CD14-positive monocyte (primary cell): ENCODE data around the gene MED20. TPM values are rescaled to one million over a fixed set of nuclear protein-coding genes. Genes with fewer than 3 reads are reported as not detected.

Source experiments
- DNase-seq, 3 donors: peaks; one replicate each; pipeline ENCODE4 v3.0.0-alpha.2; 2011 to 2022
- H2AFZ ChIP-seq: 2 replicates; pipeline ENCODE4 v1.6.0; 2012; ENCODE audit warnings: mild to moderate bottlenecking, low read depth, low read length, inconsistent platforms; ENCODE audit not compliant: insufficient read depth, poor library complexity, severe bottlenecking
- H3K27ac ChIP-seq, 2 donors: 1 replicate in 1 of 2; 2 replicates in 1 of 2; pipeline ENCODE4 v1.5.1; 2012 to 2013; ENCODE audit warnings: low read length in 2 of 2, control low read depth in 1 of 2, inconsistent platforms in 1 of 2, low read depth in 1 of 2, mild to moderate bottlenecking in 1 of 2
- H3K27me3 ChIP-seq, 2 donors: one replicate each; pipeline versions ENCODE4 v1.6.0 to v1.6.1; 2011 to 2013; ENCODE audit warnings: low read length in 2 of 2; ENCODE audit not compliant: control insufficient read depth in 2 of 2, insufficient read depth in 2 of 2
- H3K36me3 ChIP-seq, 2 donors: replicated peaks in 1 of 2; 1 replicate in 1 of 2; 2 replicates in 1 of 2; pipeline versions ENCODE4 v1.5.1 to v1.6.1; 2012 to 2013; ENCODE audit warnings: low read length in 2 of 2, control low read depth in 1 of 2, inconsistent platforms in 1 of 2, mild to moderate bottlenecking in 1 of 2; ENCODE audit not compliant: insufficient read depth in 2 of 2, control insufficient read depth in 1 of 2
- H3K4me1 ChIP-seq, 2 donors: 1 replicate in 1 of 2; 2 replicates in 1 of 2; pipeline versions ENCODE4 v1.5.1 to v1.6.1; 2012 to 2013; ENCODE audit warnings: low read length in 2 of 2, control low read depth in 1 of 2, inconsistent platforms in 1 of 2, mild to moderate bottlenecking in 1 of 2, moderate library complexity in 1 of 2; ENCODE audit not compliant: insufficient read depth in 2 of 2, control insufficient read depth in 1 of 2
- H3K4me2 ChIP-seq: replicated peaks from 2 replicates; pipeline ENCODE3; 2012; ENCODE audit warnings: low read length, moderate library complexity, mild to moderate bottlenecking; ENCODE audit not compliant: poor library complexity, severe bottlenecking; ENCODE audit errors: extremely low read depth
- H3K4me3 ChIP-seq, 3 experiments: fragments of 200-600 bp in 1 of 3; sonication (generic) in 1 of 3; replicated peaks in 1 of 3; 1 replicate in 2 of 3; 2 replicates in 1 of 3; pipeline ENCODE4 v1.5.1; 2011 to 2013; ENCODE audit warnings: low read length in 3 of 3, mild to moderate bottlenecking in 3 of 3, control low read depth in 2 of 3, low read depth in 2 of 3, inconsistent platforms in 1 of 3, moderate library complexity in 1 of 3
- H3K79me2 ChIP-seq: 2 replicates; pipeline ENCODE4 v1.6.0; 2012; ENCODE audit warnings: mild to moderate bottlenecking, control low read depth, inconsistent platforms, low read length, moderate library complexity; ENCODE audit not compliant: insufficient read depth
- H3K9ac ChIP-seq: 2 replicates; pipeline ENCODE4 v1.6.0; 2017; ENCODE audit warnings: low read length, mild to moderate bottlenecking; ENCODE audit not compliant: insufficient read depth, poor library complexity, severe bottlenecking
- H3K9me3 ChIP-seq, 2 donors: replicated peaks in 1 of 2; 1 replicate in 1 of 2; 2 replicates in 1 of 2; pipeline versions ENCODE4 v1.5.1 to v1.6.1; 2012 to 2013; ENCODE audit warnings: low read length in 2 of 2, control low read depth in 1 of 2; ENCODE audit not compliant: control insufficient read depth in 1 of 2, insufficient read depth in 1 of 2
- H4K20me1 ChIP-seq: 2 replicates; pipeline ENCODE4 v1.6.0; 2012; ENCODE audit warnings: mild to moderate bottlenecking, low read length, control low read depth, moderate library complexity; ENCODE audit not compliant: insufficient read depth
- H3K27ac Mint-ChIP-seq, 7 donors: one replicate each; pipeline ENCODE4 v1.8.0; 2020; ENCODE audit warnings: mild to moderate bottlenecking in 7 of 7, mixed read lengths in 7 of 7, moderate library complexity in 6 of 7, inconsistent platforms in 2 of 7
- H3K27me3 Mint-ChIP-seq, 3 donors: one replicate each; pipeline ENCODE4 v1.8.0; 2021 to 2022; ENCODE audit warnings: low read depth in 3 of 3, mild to moderate bottlenecking in 3 of 3, mixed read lengths in 3 of 3, moderate library complexity in 3 of 3, inconsistent platforms in 1 of 3
- H3K36me3 Mint-ChIP-seq, 2 donors: one replicate each; pipeline ENCODE4 v1.8.0; 2020; ENCODE audit warnings: mixed read lengths in 2 of 2, inconsistent platforms in 1 of 2, mild to moderate bottlenecking in 1 of 2
- H3K4me1 Mint-ChIP-seq: one replicate; pipeline ENCODE4 v1.8.0; 2020; ENCODE audit warnings: mild to moderate bottlenecking, mixed read lengths
- H3K4me3 Mint-ChIP-seq, 2 donors: one replicate each; pipeline ENCODE4 v1.8.0; 2020; ENCODE audit warnings: mild to moderate bottlenecking in 2 of 2, mixed read lengths in 2 of 2, moderate library complexity in 1 of 2
- H3K9me3 Mint-ChIP-seq, 7 donors: one replicate each; pipeline ENCODE4 v1.8.0; 2020 to 2022; ENCODE audit warnings: mixed read lengths in 7 of 7, mild to moderate bottlenecking in 6 of 7, moderate library complexity in 6 of 7, inconsistent platforms in 2 of 7
- CTCF ChIP-seq: fragments of 200-600 bp; IDR thresholded peaks from one replicate; pipeline ENCODE4 v1.8.0; 2022; ENCODE audit warnings: antibody characterized with exemption, mild to moderate bottlenecking
- WGBS: methylation state at CpG from one replicate; pipeline ENCODE4 v1.1.5; 2013; ENCODE audit warnings: missing lambda C conversion rate; ENCODE audit not compliant: insufficient coverage; 5-methylcytosine and 5-hydroxymethylcytosine counted together
- intact Hi-C, 2 donors: fragments of 100-400 bp; cut with micrococcal nuclease; formaldehyde crosslinking; loops; one replicate each; pipeline versions ENCODE4 v1.15.0 to v1.15.1; 2023
- polyA plus RNA-seq, 3 donors: library from polyadenylated mRNA; depleted of rRNA in 1 of 3; unstranded in 2 of 3; stranded (reverse) in 1 of 3; fragments of 300-500 nt in 2 of 3; fragments of >200 nt in 1 of 3; fragmentation: Illumina TruSeq in 2 of 3; gene quantifications; 1 replicate in 2 of 3; 2 replicates in 1 of 3; pipeline ENCODE4 v1.2.3, GENCODE V29; 2012 to 2021

MED20 gene
- polyA plus RNA-seq, 3 donors = 6.3 to 16.2 (median 13.6) TPM

GRCh38 chr6:41894366-41895299, 26.3 kb downstream of the MED20 start:
- H3K4me1 Mint-ChIP-seq = peaks cover 13% of the 10 kb centered on the region

More at GRCh38 chr6:41894366-41895299, 26.3 kb downstream of the MED20 start:
- Mint-ChIP-seq H3K9me3 (no peaks in the 10 kb centered on the region), H3K36me3 (peaks cover 2 to 3% of the 10 kb centered on the region in 2 donors), H3K27ac (peak overlapping the region in 2 of 7 donors; percentile 90 to 96), H3K27me3 (no peaks in the 10 kb centered on the region), H3K4me3 (peak overlapping the region in 1 of 2 donors; percentile 94)
- no peak for TF ChIP-seq CTCF
- intact Hi-C loops = loop anchor here (5.0 to 10.0 kb wide), 4 partner anchors 107 to 170 kb away; partner anchors contain the start of genes TOMM6 (in 2 of the 2) and PRICKLE4 (in 1 of the 2)
- Histone ChIP-seq H3K4me3 (peak overlapping the region; percentile 85 to 95 (median 87)), H3K4me2 (peak overlapping the region; percentile 84), H3K9me3 (no peaks in the 10 kb centered on the region), H2AFZ (peak overlapping the region; percentile 86), H3K27ac (peak overlapping the region in 1 of 2 donors; percentile 95), H3K36me3 (peaks cover 0 to 4% of the 10 kb centered on the region in 2 donors), H3K27me3 (peaks cover 2 to 5% of the 10 kb centered on the region in 2 donors), H3K79me2 (no peaks in the 10 kb centered on the region), H3K4me1 (peaks cover 18 to 24% of the 10 kb centered on the region in 2 donors), H3K9ac (peak overlapping the region; percentile 84), H4K20me1 (no peaks in the 10 kb centered on the region)
- WGBS = 6% methylated on average over 25 of the region's 56 CpGs
- peak in 1 of 3 donors; percentile 11 for DNase-seq
